Esophagus (tissue), 2 donors: ENCODE measurements around the gene ACTR1B. TPM values are rescaled to one million over a fixed set of nuclear protein-coding genes. Genes with fewer than 3 reads are reported as not detected.
"Not testable (repeated sequence)": the region's sequence is repeated elsewhere in the genome, so short reads cannot be mapped to it uniquely, and the experiment has no call there.

ENCODE experiments used
- H3K27ac ChIP-seq, 2 donors: one replicate each; pipeline ENCODE4 v1.5.1; 2013; ENCODE audit warnings: low read depth in 2 of 2, mild to moderate bottlenecking in 2 of 2, inconsistent platforms in 1 of 2, low read length in 1 of 2, moderate library complexity in 1 of 2
- H3K27me3 ChIP-seq, 2 donors: one replicate each; pipeline ENCODE4 v1.6.1; 2013; ENCODE audit warnings: low read length in 2 of 2, control low read depth in 1 of 2, mild to moderate bottlenecking in 1 of 2; ENCODE audit not compliant: insufficient read depth in 2 of 2, control insufficient read depth in 1 of 2
- H3K36me3 ChIP-seq, 2 donors: one replicate each; pipeline ENCODE4 v1.6.1; 2013; ENCODE audit warnings: low read length in 1 of 2; ENCODE audit not compliant: control insufficient read depth in 2 of 2, insufficient read depth in 2 of 2
- H3K4me1 ChIP-seq, 2 donors: one replicate each; pipeline ENCODE4 v1.6.1; 2013; ENCODE audit warnings: low read length in 1 of 2; ENCODE audit not compliant: control insufficient read depth in 2 of 2, insufficient read depth in 2 of 2
- H3K4me3 ChIP-seq, 2 donors: one replicate each; pipeline ENCODE4 v1.5.1; 2013; ENCODE audit warnings: low read length in 2 of 2, mild to moderate bottlenecking in 2 of 2, low read depth in 1 of 2, moderate library complexity in 1 of 2
- H3K9me3 ChIP-seq, 2 donors: one replicate each; pipeline ENCODE4 v1.6.1; 2013; ENCODE audit warnings: mild to moderate bottlenecking in 2 of 2, low read depth in 1 of 2, low read length in 1 of 2, moderate library complexity in 1 of 2; ENCODE audit not compliant: control insufficient read depth in 2 of 2, insufficient read depth in 1 of 2
- WGBS, 2 donors: extraction: QIAGEN DNeasy Blood & Tissue Kit; methylation state at CpG; one replicate each; pipeline ENCODE4 v1.1.7; 2013; 5-methylcytosine and 5-hydroxymethylcytosine counted together
- polyA plus RNA-seq, 2 donors: library from polyadenylated mRNA; stranded (reverse); fragments of 200-250 nt; gene quantifications; one replicate each; pipeline ENCODE4 v1.2.3, GENCODE V29; 2013
- donor health status: healthy with polysubstance abuse.
- donor health status: Bipolar disorder and iron deficiency.

The ACTR1B gene
- polyA plus RNA-seq, 2 donors = 39.2 to 40.9 TPM

- Histone ChIP-seq H3K27ac (no peak overlapping the region), H3K4me1 (no peaks in the 10 kb centered on the region), H3K4me3 (no peak overlapping the region), H3K9me3 (no peaks in the 10 kb centered on the region), H3K27me3 (no peaks in the 10 kb centered on the region), H3K36me3 (peaks cover 3 to 4% of the 10 kb centered on the region in 2 donors)
- 86 to 87% methylated on average over 9 of the region's 9 CpGs for WGBS, 2 donors
Observed at GRCh38 chr2:97673182-97673914, 9.5 kb upstream of the ACTR1B start.

DNA sequence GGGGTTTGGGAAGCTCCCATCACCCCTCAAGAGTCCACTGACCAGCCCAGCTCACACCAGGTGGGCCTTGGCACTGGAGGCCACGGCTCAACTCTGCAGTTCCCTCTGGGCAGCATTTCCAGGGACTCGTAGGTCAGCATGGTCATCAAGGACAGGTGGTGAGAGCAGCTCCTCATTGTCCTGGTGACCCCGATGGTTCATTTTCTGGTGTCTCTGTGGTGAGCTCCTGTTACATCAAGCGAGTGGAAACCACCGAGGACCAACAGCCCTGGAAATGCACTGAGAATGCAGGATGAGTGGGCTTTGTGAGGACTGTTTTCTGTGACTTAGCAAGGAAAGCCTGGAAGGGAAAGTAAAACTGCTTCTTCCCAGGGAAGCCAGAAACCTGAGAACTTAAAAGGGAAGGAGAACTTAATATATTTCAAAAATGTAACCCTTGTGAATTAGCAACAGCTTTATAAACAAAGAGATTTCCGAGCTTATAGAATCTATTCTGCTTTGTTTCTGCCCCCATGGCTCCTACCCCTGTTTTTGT is 8.8 kb upstream of the ACTR1B start:
- not testable (repeated sequence) for H3K9me3 ChIP-seq
- WGBS, 2 donors = 88 to 92% methylated on average over 6 of the region's 6 CpGs

GRCh38 chr2:97671526-97671925 is 7.7 kb upstream of the ACTR1B start:
- H3K4me1 ChIP-seq = no peaks in the 10 kb centered on the region
- WGBS, 2 donors = 93 to 94% methylated on average over 7 of the region's 7 CpGs
- H3K27ac ChIP-seq = no peak overlapping the region
- H3K9me3 ChIP-seq = no peaks in the 10 kb centered on the region
- H3K27me3 ChIP-seq = no peaks in the 10 kb centered on the region
- peaks cover 3 to 4% of the 10 kb centered on the region in 2 donors for H3K36me3 ChIP-seq
- H3K4me3 ChIP-seq = no peak overlapping the region

More for the DNA sequence above, 8.8 kb upstream of the ACTR1B start:
- H3K27me3 ChIP-seq, H3K27ac ChIP-seq, H3K4me1 ChIP-seq, H3K4me3 ChIP-seq, H3K36me3 ChIP-seq: not testable (repeated sequence)

- 96 to 100% methylated on average over 1 of the region's 1 CpG for WGBS, 2 donors
- no peak overlapping the region for H3K27ac ChIP-seq
- H3K9me3 ChIP-seq = no peaks in the 10 kb centered on the region
- H3K27me3 ChIP-seq = no peaks in the 10 kb centered on the region
- peaks cover 3 to 4% of the 10 kb centered on the region in 2 donors for H3K36me3 ChIP-seq
- no peak overlapping the region for H3K4me3 ChIP-seq
- no peaks in the 10 kb centered on the region for H3K4me1 ChIP-seq
Observed at GRCh38 chr2:97670471-97670870, 6.6 kb upstream of the ACTR1B start.

DNA sequence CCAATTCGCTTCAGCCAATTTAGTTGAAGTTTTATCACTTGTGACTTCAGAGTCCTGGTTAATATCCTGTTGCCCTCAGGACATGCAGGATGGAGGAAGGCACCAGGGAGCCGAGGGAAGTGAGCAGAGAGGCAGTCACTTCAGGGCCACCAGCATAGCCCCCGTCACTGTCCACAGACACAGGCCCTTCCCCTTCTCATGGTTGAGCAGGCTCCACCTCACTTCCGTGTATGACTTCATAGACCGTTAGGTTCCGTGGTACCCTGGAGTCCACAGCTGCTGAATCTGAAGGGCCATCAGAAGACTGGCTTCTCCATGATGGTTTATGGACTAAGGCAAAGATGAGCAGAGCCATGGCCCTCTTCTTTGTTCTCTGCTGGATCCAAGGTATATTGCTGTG is 5.6 kb upstream of the ACTR1B start, which contains the start of gene C2orf92:
Gene C2orf92 (plus strand): TSS at position 266 of the 400 bp plus-strand sequence. CDS start 76 bp downstream, at position 342.
- no peak within 1 kb of the TSS for H3K4me3 ChIP-seq
- no peaks in the 10 kb centered on the region for H3K27me3 ChIP-seq
- H3K9me3 ChIP-seq = no peaks in the 10 kb centered on the region
- H3K27ac ChIP-seq = no peak within 1 kb of the TSS
- peaks cover 0 to 4% of the 10 kb centered on the region in 2 donors for H3K36me3 ChIP-seq
- 90 to 93% methylated on average over 6 of the region's 6 CpGs for WGBS, 2 donors
- H3K4me1 ChIP-seq = no peaks in the 10 kb centered on the region

GRCh38 chr2:97664636-97664970 is 759 bp upstream of the ACTR1B start:
- H3K4me3 ChIP-seq = peak overlapping the region; percentile 67 to 72
- H3K4me1 ChIP-seq = peaks cover 6 to 12% of the 10 kb centered on the region in 2 donors
- no peaks in the 10 kb centered on the region for H3K9me3 ChIP-seq
- peak overlapping the region; percentile 97 to 98 for H3K27ac ChIP-seq
- 6 to 7% methylated on average over 21 of the region's 21 CpGs for WGBS, 2 donors
- H3K27me3 ChIP-seq = no peaks in the 10 kb centered on the region
- peaks cover 0 to 5% of the 10 kb centered on the region in 2 donors for H3K36me3 ChIP-seq

DNA sequence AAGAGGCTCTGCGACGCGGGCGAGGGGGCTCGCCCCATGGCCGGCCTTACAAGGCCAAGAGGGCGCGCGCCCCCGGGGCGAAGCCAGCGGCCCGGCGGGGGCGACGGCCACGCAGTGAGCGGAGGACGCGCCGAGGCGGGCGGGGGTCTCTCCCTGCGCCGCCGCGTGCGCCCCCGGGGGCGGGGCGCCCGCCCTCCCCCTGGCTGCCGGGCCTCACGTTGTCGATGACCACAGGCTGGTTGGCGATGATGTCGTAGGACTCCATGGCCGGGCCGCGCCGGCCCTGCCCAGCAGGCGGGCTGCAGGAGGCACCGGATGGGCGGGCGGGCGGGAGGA is 250 bp downstream of the ACTR1B start:
- 0 to 1% methylated on average over 10 to 46 of the region's 46 CpGs for WGBS, 2 donors
- Histone ChIP-seq H3K9me3 (no peaks in the 10 kb centered on the region), H3K27me3 (no peaks in the 10 kb centered on the region), H3K4me3 (peak overlapping the region; percentile 67 to 72), H3K36me3 (peaks cover 0 to 10% of the 10 kb centered on the region in 2 donors), H3K27ac (peak overlapping the region; percentile 97 to 98), H3K4me1 (peaks cover 6 to 12% of the 10 kb centered on the region in 2 donors)

GRCh38 chr2:97662895-97663625 is 784 bp downstream of the ACTR1B start:
- Histone ChIP-seq H3K4me3 (peak overlapping the region; percentile 67 to 72), H3K4me1 (peaks cover 6 to 12% of the 10 kb centered on the region in 2 donors), H3K9me3 (no peaks in the 10 kb centered on the region), H3K36me3 (peaks cover 2 to 16% of the 10 kb centered on the region in 2 donors), H3K27ac (peak overlapping the region; percentile 97 to 98), H3K27me3 (no peaks in the 10 kb centered on the region)
- 0 to 1% methylated on average over 24 of the region's 24 CpGs for WGBS, 2 donors

DNA sequence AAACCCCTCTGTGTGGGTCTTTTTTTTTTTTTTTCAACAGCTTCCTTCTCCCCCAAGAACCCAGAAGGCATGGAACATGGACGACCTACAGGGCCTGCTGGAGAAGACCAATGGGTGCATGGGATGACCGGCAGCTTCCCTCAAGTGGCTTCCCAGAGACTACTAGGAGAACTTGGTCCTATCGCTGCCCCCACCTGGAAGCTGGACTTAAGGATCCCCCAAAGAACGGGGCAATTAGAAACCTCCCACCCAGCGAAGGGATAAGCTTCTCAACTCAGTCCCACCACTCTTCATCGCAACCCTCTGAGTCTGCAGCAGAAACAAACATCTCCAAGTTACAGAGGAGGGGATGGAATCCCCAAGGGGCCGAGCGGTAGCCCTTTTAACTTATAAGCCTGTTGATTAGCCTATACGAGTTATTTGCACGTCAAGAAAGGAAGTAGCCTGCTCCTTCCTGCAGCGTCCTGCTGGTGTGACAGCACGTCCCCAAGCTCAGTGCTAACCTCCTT is 1.4 kb downstream of the ACTR1B start:
- Histone ChIP-seq H3K9me3 (no peaks in the 10 kb centered on the region), H3K4me3 (peak overlapping the region in 1 of 2 donors; percentile 67), H3K27me3 (no peaks in the 10 kb centered on the region), H3K4me1 (peaks cover 6 to 12% of the 10 kb centered on the region in 2 donors), H3K36me3 (peaks cover 2 to 20% of the 10 kb centered on the region in 2 donors), H3K27ac (peak overlapping the region; percentile 97 to 98)
- 34 to 37% methylated on average over 12 of the region's 12 CpGs for WGBS, 2 donors
